Stimulated activated CD4-positive, alpha-beta T cell treated with anti-CD3 and anti-CD28 coated beads, Interleukin-1b, Interleukin-23, amount 100 ng/mL, for 48 hours (primary cell): ENCODE measurements around the gene FRYL.
"Not testable (repeated sequence)": the region's sequence is repeated elsewhere in the genome, so short reads cannot be mapped to it uniquely, and the experiment has no call there.

ENCODE experiments used
- DNase-seq: peaks from one replicate; pipeline ENCODE4 v3.0.0-alpha.2; 2020

FRYL gene

GRCh38 chr4:48781968-48782367, 1.9 kb upstream of the FRYL start:
- no peak for DNase-seq

GRCh38 chr4:48780865-48781214, 761 bp upstream of the FRYL start:
- DNase-seq = peak; percentile 48

DNA sequence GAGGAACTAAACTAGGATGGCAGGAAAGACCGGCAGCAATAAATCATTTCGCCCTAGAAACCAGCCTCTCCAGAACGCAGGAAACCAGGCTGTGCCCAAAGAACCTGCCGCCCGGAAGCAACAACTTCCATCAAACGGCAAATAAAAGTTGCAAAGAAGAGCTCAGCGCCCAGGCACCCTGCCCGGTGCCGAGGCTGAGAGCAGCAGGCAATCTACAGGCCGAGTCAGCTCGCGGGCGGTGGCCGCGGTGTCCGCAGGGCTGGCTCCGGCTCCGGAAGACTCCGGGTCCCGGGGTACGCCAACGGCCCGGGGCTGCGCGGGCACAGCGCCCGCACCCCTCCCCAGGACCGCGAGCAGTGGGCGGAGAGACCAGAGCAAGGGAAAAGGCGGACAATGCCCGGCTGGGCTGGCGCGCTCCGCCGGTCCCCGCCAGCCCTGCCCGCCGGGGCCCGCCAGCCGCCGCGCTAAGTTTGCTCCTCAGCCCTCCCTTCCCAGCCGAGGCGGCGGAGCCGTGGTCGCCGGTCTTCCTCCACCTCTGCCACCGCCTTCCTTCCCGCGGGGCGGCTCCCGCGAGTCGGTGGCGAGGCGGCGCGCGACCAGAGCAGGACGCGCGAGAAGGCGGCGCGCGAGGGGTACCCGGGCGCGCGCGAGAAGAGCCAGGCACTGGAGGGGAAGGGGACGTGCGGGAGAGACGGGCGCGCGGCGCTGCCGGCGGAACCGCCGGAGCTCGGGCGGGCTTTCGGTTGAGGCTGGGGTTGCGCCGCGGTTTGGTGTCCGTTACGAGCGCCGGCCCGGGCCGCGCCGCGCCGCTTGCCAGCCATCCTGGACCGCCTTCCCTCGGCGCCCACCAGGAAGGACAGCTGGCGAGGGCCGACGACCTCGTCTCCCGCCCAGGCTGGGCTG, 733 bp downstream of the FRYL start:
- DNase-seq = peak; percentile 57

DNA sequence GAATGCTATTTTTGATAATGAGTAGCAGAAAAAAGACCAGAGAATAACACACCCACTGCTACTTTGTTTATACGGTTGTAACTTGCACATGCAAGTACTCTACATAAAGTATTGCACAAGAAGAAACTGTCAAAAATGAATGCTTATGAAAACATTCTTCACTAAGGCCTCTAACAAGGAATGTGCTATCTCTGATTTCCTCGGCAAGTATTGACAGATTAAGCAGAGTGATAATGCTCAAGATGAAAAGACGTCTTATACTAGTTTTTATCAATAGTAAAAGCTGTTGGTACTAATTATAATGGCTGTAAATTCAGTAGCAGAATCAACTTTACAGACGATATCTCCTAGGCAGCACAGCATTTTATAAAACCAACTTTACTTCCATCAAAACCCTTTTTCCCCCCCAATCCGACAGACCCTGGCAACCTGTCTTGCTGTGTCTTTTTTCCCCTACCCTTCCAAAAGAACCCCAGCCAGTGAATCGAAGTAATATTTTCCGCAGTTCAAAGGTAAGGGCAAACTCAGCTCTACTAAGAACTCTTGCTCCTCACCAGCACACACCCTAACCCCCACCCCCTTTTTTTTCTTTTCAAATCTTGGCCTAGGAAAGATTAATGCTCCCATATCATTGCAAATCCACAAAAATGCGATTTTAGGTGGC, 1.5 kb downstream of the FRYL start:
- DNase-seq = no peak

- DNase-seq = no peak
These were observed 2.3 kb downstream of the FRYL start for GRCh38 chr4:48777739-48778138.

- no peak for DNase-seq
These were observed 5.0 kb downstream of the FRYL start for GRCh38 chr4:48774760-48775710.

- no peak for DNase-seq
These were observed 7.5 kb downstream of the FRYL start for GRCh38 chr4:48772556-48772955.

- DNase-seq = no peak
These were observed 12.8 kb downstream of the FRYL start for GRCh38 chr4:48767055-48767929.

DNA sequence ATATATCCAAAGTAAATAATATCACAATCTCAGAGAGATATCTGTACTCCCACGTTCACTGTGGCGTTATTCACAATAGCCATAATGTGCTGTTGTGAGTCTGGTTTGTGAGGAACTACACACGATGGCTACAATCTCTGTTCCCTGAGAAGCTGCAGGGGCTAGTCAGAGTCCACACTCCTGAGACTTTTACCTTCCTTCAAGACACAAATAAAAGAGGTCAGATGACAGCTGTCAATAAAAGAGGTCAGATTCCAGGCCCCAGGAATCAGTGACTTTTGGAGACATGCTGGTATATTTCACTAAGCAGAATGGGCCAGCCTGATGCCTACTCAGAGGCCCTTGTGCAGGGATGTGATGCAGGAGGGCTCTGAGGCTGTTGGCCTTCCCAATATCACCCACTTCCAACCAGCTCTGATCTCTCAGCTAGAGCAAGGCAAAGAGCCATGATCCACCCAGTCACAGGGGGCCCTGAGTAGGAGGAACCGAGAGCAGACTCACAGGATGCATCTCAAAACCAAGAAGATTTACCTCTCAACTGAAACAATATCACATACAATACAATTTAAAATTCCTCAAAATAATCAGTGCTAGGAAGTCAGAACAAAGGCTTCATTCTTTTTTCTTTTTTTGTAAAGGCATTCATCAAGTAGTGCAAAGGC, 13.8 kb downstream of the FRYL start:
- no peak for DNase-seq

GRCh38 chr4:48762408-48762807, 17.7 kb downstream of the FRYL start:
- no peak for DNase-seq

DNA sequence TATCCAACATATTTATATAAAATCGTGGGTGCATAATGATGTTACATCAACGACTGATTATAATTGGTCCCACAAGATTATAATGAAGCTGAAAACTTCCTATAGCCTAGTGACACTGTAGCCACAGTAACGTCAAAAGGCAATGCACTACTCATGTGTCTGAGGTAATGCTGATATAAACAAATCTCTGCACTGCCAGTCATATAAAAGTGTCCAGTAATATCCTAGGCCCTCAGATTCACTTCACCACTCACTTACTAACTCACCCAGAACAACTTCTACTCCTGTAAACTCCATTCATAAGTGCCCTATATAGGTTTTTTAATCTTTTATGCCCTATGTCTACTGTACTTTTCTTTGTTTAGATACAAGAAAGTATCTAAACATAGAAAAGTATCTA, 18.8 kb downstream of the FRYL start:
- no peak for DNase-seq

GRCh38 chr4:48758703-48759102, 21.4 kb downstream of the FRYL start:
- not testable (repeated sequence) for DNase-seq

DNA sequence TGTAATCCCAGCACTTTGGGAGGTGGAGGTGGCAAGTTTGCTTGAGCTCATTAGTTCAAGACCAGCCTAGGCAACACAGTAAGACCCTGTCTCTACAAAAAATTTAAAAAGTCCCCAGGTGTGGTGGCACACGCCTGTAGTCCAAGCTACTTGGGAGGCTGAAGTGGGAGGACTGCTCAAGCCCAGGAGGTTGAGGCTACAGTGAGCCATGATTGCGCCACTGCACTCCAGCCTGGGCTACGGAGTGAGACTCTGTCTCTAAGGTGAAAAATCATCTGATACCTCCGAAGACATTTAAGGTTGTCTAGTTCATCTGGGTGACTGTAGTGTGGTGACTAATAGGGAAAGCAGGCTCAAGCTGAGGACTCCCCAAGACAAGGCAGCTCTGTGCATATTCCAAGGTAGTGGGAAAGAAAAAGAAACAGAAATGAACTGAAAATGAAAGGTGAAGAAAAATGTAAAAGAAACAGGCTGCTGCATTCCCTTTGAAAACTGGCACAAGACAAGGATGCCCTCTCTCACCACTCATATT, 23.3 kb downstream of the FRYL start:
- DNase-seq = no peak

GRCh38 chr4:48755281-48755680, 24.8 kb downstream of the FRYL start:
- DNase-seq = no peak

GRCh38 chr4:48753159-48753558, 26.9 kb downstream of the FRYL start:
- DNase-seq = no peak

- no peak for DNase-seq
These were observed 27.4 kb downstream of the FRYL start for GRCh38 chr4:48752726-48753125.

- DNase-seq = no peak
These were observed 27.8 kb downstream of the FRYL start for GRCh38 chr4:48752246-48752645.

GRCh38 chr4:48748949-48749596, 31.0 kb downstream of the FRYL start:
- no peak for DNase-seq

DNA sequence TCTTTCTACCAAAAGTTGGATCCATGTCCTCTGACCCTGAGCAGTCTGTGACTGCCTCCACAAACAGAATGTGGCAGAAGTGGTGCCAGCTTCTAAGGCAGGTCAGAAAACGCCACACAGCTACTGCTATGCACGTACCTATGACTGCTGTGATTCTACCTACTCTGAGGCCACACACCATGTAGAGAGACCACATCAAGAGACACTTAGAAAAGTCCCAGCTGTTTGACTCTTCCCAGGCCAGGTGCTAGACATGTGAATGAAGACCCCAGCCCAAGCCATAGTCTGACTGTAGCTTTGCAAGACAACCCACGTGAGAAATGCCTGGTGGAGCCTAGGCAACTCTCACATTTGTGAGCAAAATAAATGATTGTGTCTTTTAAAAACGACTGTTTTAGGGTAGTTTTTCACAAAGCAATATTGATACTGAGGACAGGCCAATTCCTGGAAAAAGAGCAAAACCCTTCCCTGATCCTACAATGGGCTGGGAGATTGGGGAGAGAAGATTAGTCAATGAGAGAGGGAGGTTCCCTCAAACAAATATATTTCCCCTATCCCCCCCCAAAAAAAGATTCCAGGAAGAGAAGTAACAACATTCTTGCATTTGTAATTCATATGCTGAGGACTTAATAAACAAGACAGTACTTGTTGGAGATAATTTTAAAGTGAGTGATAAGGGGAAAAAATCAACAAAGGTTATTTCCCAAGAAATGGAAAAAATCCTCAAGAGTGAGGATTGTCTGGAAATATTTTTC, 33.3 kb downstream of the FRYL start:
- no peak for DNase-seq

DNA sequence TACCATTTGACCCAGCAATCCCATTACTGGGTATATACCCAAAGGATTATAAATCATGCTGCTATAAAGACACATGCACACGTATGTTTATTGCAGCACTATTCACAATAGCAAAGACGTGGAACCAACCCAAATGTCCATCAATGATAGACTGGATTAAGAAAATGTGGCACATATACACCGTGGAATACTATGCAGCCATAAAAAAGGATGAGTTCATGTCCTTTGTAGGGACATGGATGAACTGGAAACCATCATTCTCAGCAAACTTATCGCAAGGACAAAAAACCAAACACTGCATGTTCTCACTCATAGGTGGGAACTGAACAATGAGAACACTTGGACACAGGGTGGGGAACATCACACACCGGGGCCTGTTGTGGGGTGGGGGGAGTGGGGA, 34.9 kb downstream of the FRYL start:
- not testable (repeated sequence) for DNase-seq
